Measurements from ENCODE around the gene SLC25A31.

Gene SLC25A31

GRCh38 chr4:127778102-127778501 lies 47.9 kb downstream of the SLC25A31 start:
- peak; percentile 52 for DNase-seq

- no peak for DNase-seq
Measured at GRCh38 chr4:127780598-127780997, 50.4 kb downstream of the SLC25A31 start.

GRCh38 chr4:127781300-127782024 lies 51.3 kb downstream of the SLC25A31 start:
- DNase-seq: peak; percentile 52

GRCh38 chr4:127782025-127782274 lies 51.8 kb downstream of the SLC25A31 start:
- DNase-seq: peak; percentile 94

- DNase-seq: peak; percentile 60
Measured at GRCh38 chr4:127782275-127783025, 52.2 kb downstream of the SLC25A31 start, which contains the start of gene HSPA4L. Gene HSPA4L (plus strand): TSS chr4:127782322. CDS start chr4:127782551, 229 bp downstream.

GRCh38 chr4:127783026-127783769 lies 53.0 kb downstream of the SLC25A31 start:
- DNase-seq: peak; percentile 87

GRCh38 chr4:127783955-127784770 lies 54.0 kb downstream of the SLC25A31 start:
- no peak for DNase-seq

- DNase-seq: no peak
Measured at GRCh38 chr4:127788517-127788916, 58.3 kb downstream of the SLC25A31 start.

- DNase-seq: no peak
Measured at GRCh38 chr4:127791391-127791790, 61.2 kb downstream of the SLC25A31 start.

GRCh38 chr4:127793528-127793927 lies 63.3 kb downstream of the SLC25A31 start:
- no peak for DNase-seq

- DNase-seq: no peak
Measured at GRCh38 chr4:127799711-127800110, 69.5 kb downstream of the SLC25A31 start.

- peak; percentile 57 for DNase-seq
Measured at GRCh38 chr4:127809173-127809800, 79.1 kb downstream of the SLC25A31 start.

GRCh38 chr4:127810551-127810950 lies 80.4 kb downstream of the SLC25A31 start:
- DNase-seq: no peak

- no peak for DNase-seq
Measured at GRCh38 chr4:127822430-127822829, 92.2 kb downstream of the SLC25A31 start.

Measured in islet precursor cell (in vitro differentiated cells).